Stimulated activated CD8-positive, alpha-beta memory T cell treated with anti-CD3 and anti-CD28 coated beads, Interleukin-12 subunit alpha, Interleukin-12 subunit beta, amount 100 ng/mL, for 4 hours (primary cell): ENCODE measurements around the gene TMEM208.

Experiments used
- DNase-seq: peaks from one replicate; pipeline ENCODE4 v3.0.0-alpha.2; 2020; ENCODE audit warnings: low read depth

The TMEM208 gene

DNA sequence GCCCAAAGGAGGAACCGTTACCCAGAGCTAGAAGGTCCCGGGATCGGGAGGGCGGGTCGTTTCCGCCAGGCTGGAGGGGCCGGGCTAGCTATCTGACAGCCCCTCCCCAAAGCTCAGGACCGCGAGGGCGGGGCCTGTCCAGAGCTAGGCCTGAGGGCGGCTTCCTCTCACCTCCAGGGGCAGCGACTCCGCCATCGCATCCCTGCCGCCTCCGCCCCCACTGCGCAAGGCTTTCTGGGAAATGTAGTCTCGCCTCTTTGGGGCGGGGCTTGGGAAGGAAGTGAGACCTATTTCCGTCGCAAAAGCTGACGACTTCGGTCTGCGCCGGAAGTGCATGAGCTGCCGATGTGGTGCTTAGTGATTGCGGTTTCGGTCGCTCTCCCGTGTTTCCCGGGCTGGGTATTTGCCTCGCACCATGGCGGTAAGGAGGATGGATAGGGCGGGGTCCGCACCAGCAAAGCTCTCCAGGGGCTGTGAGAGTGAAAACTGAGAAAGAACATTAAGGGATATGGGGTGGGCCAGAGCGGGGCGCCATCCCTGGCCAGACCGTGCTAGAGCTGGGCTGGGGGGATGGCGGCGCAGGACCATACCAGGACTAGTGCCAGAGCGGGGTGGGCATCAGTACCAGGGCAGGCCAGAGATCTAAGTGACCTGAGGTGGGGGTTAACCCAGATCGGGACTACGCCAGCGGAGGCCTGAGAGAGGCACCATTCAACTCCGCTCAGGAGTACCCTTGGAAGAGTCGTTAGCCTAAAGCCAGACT, at the start of gene TMEM208:
TSS of gene TMEM208 (plus strand) at position 327 of the 763 bp plus-strand sequence. CDS start at position 416, 89 bp downstream.
- peak; percentile 97 for DNase-seq

GRCh38 chr16:67177743-67178699, 48.9 kb upstream of the TMEM208 start:
- DNase-seq = no peak

GRCh38 chr16:67179421-67180080, 47.4 kb upstream of the TMEM208 start:
- DNase-seq = no peak

GRCh38 chr16:67180166-67180565, 46.8 kb upstream of the TMEM208 start:
- no peak for DNase-seq

- no peak for DNase-seq
Measured at GRCh38 chr16:67181346-67181745, 45.6 kb upstream of the TMEM208 start.

GRCh38 chr16:67182288-67182687, 44.6 kb upstream of the TMEM208 start:
- no peak for DNase-seq

- DNase-seq = no peak
Measured at GRCh38 chr16:67183284-67183626, 43.7 kb upstream of the TMEM208 start.

GRCh38 chr16:67183627-67184452, 43.1 kb upstream of the TMEM208 start, which contains the start of gene MATCAP1:
Gene MATCAP1, minus strand, starts transcription at chr16:67183963. Its CDS starts 3,353 bp downstream, at chr16:67180610.
- peak; percentile 81 for DNase-seq

GRCh38 chr16:67184453-67184994, 42.4 kb upstream of the TMEM208 start:
- no peak for DNase-seq

DNA sequence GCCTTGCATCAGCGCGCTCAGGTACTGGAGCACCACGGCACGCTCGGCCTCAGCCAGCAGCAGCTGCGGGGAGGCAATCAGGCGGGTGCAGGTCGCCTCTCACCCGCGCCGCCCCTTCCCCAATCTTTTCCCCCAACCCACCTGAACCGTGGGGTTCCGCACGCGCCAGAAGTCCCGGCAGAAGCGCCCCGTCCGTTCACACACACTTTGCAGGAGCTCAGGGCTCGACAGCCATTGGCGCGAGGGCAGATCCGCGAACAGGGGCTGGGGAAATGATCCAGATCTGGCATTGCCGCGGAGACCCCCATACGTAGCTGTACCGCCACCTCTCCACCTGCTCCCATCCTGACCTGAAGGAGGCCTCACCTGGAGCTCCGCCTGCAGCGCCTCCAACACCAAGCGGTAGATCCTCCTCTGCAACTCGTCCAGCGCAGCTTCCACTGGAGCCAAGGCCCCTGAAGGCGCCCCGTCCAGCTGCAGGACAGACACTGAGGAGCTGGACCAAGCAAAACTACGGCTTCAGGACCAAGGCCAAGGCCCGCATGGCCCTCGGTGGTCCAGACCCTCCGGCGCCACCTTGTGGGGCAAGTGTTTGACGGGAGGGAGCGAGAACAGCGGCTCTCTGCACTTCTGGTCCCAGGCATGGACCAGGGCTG, 41.8 kb upstream of the TMEM208 start:
- DNase-seq = peak; percentile 63

DNA sequence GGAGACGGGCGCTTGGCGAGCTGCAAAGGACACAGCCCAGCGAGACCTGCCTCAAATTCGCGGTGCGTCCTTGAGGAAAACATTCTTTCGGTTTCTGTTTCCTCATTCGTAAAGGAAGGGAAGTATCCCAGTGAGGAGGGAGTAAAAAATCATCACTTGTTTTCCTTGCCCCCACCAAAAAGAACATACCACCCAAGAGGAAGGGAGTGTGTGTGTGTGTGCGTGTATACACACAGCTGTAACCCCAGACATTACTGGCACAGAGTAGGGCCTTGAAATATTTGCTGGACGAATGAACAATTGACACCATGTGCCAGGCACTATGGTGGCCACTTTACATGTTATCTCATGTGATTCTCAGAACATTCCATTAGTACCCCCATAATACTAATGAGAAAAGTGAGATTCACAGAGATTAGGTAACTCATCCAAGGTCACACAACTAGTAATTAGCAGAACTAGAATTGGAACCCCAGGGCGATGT, 41.2 kb upstream of the TMEM208 start:
- no peak for DNase-seq

DNA sequence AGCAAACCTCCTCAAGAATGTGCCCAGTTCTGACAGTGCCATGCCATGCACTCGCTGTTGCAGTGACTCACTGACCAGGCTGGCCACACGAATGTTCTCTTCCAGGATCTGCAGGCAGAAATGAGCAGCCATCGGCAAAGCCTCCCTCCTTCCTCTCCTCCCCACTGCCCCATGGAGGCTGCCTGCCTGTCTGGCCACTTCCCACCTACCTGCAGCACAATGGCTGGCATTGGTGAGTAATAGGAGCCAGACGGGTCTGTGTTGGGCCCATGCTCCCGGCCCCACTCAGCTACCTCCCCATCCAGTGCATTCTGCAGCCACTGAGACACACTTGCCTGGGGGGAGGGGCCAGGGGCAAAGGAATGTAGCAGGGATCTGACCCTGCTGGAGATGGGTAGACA, 40.4 kb upstream of the TMEM208 start:
- no peak for DNase-seq

DNA sequence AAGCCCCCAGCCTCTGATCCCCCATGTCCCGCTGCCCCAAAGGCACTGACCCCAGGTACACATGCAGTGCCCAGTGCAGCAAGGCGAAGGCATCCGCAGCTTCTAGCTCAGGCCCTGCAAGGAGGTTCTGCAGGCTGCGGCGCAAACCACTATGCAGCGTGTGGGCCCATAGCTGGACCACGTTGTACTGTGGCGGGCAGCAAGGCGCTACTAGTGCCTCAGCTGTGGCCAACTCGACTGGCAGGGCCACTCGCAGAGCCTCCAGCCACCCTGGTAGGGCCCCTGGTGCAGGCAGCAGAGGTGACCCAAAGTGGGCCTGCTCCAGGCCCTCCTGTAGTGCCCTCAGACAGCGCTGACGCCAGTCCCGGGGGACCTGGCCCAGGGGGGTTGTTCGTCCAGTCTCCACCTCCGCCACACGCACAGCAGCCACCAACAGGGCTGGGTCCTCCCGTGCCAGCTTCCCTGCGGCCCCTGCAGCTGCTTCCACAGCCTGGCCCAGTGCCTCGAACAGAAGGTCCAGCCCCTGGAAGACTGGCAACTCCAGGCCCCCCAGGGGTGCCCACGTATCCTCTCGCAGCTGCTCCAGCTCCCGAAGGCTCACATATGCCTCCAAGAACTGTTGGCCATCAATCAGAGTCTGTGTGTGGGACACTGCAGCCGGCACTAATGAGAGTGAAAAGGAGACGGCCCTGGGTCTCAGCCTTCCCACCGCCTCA, 39.6 kb upstream of the TMEM208 start:
- DNase-seq = no peak

GRCh38 chr16:67188323-67188722, 38.6 kb upstream of the TMEM208 start:
- no peak for DNase-seq

DNA sequence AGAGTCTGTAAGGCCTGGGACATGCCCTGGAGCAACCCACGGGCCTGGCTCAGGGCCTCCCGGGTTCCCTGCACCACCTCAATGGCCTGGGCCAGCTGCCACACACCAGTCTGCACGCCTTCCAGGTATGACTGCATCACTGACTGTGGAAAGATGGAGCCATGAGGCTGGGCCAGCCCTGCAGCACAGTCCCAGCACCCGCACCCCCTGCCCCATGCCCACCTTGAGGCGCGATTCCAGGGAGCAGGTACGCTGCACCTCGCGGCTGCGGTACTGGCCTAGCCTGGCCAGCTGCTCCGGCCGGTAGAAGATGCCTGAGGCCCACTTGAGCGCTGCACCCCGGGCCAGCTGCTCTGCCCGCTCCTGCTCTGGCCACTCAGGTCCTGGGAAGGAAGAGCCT, 38.1 kb upstream of the TMEM208 start:
- DNase-seq = no peak

GRCh38 chr16:67190041-67190440, 36.9 kb upstream of the TMEM208 start, which contains the start of gene EXOC3L1:
Gene EXOC3L1, minus strand, starts transcription at chr16:67190136. Its CDS starts 460 bp downstream, at chr16:67189676.
- no peak for DNase-seq

- no peak for DNase-seq
Measured at GRCh38 chr16:67190448-67191399, 36.2 kb upstream of the TMEM208 start.

DNA sequence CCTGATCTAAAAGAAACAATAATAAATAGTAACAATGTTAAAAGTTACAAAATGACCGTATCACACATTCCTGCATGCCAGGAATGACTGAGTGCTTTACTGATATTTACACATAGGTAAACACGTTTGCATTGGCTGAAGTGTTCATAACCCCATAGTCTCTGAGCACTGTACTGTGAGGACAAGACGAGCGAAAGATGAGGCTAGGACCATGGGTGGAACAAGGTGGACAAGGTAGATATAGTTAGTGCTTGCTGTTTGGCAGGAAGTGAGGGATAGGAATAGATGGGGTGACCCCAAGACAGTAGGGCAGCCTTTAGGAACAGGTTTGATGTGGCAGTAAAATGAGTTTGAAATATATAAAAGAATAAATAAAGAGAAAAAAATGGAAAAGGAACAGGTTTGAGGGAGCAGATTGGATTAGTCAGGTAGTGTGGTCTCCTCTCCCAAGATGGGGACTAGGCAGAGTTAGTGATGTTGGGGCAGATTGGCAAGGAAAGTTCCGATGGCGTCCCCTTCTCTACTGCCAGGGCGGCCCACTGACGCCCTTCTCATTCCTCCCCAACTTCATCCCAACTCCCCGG, 35.4 kb upstream of the TMEM208 start:
- DNase-seq = no peak
